Neural cell (in vitro differentiated cells): ENCODE measurements around the gene CNPY2. TPM values are rescaled to one million over a fixed set of nuclear protein-coding genes. Genes with fewer than 3 reads are reported as not detected.

ENCODE experiments used
- H2AFZ ChIP-seq: fragments of 200-600, 300-800 bp; sonication (generic), shearing (Covaris generic); 2 replicates; pipeline ENCODE4 v1.6.0; 2014; ENCODE audit warnings: low read depth, mild to moderate bottlenecking, antibody characterized with exemption, low read length, moderate library complexity
- H3F3A ChIP-seq: fragments of 200-600 bp; shearing (Covaris generic); 2 replicates; pipeline ENCODE4 v1.6.1; 2016; ENCODE audit warnings: mild to moderate bottlenecking, moderate library complexity, mixed read lengths, antibody characterized with exemption, low read length; ENCODE audit not compliant: insufficient read depth, poor library complexity, severe bottlenecking
- H3K27ac ChIP-seq: fragments of 200-600, 300-800 bp; sonication (generic), shearing (Covaris generic); 2 replicates; pipeline ENCODE4 v1.5.1; 2014; ENCODE audit warnings: mild to moderate bottlenecking, low read length, moderate library complexity
- H3K27me3 ChIP-seq: fragments of 300-800, 200-600 bp; sonication (generic), shearing (Covaris generic); 2 replicates; pipeline ENCODE4 v1.6.0; 2014; ENCODE audit warnings: mild to moderate bottlenecking, low read depth, low read length, moderate library complexity; ENCODE audit not compliant: insufficient read depth
- H3K36me3 ChIP-seq: fragments of 300-800, 200-600 bp; sonication (generic), shearing (Covaris generic); 2 replicates; pipeline ENCODE4 v1.5.1; 2014; ENCODE audit warnings: mild to moderate bottlenecking, antibody characterized with exemption, low read length, moderate library complexity; ENCODE audit not compliant: insufficient read depth
- H3K4me2 ChIP-seq: fragments of 300-800, 200-600 bp; sonication (generic), shearing (Covaris generic); 2 replicates; pipeline ENCODE4 v1.6.0; 2014; ENCODE audit warnings: mild to moderate bottlenecking, low read length
- H3K4me3 ChIP-seq: fragments of 300-800, 200-600 bp; sonication (generic), shearing (Covaris generic); 2 replicates; pipeline ENCODE4 v1.5.1; 2014; ENCODE audit warnings: mild to moderate bottlenecking, low read length, moderate library complexity
- H3K79me2 ChIP-seq: fragments of 200-600 bp; shearing (Covaris generic); replicated peaks from 2 replicates; pipeline ENCODE4 v1.6.0; 2014; ENCODE audit warnings: mild to moderate bottlenecking, low read length, moderate library complexity; ENCODE audit not compliant: insufficient read depth
- H3K9ac ChIP-seq: fragments of 300-800, 200-600 bp; sonication (generic), shearing (Covaris generic); 2 replicates; pipeline ENCODE4 v1.6.1; 2016; ENCODE audit warnings: mild to moderate bottlenecking, low read length, mixed read lengths
- H3K9me2 ChIP-seq: fragments of 200-600 bp; shearing (Covaris generic); 2 replicates; pipeline ENCODE4 v1.6.1; 2016; ENCODE audit warnings: mild to moderate bottlenecking, low read length, mixed read lengths; ENCODE audit not compliant: insufficient read depth
- H3K9me3 ChIP-seq: fragments of 200-600, 300-800 bp; sonication (generic), shearing (Covaris generic); 2 replicates; pipeline ENCODE4 v1.6.1; 2016; ENCODE audit warnings: mild to moderate bottlenecking, mixed run types, low read length, moderate library complexity, mixed read lengths
- H4K20me1 ChIP-seq: fragments of 200-600 bp; shearing (Covaris generic); 2 replicates; pipeline ENCODE4 v1.6.1; 2016; ENCODE audit warnings: mild to moderate bottlenecking, mixed run types; ENCODE audit not compliant: insufficient read depth
- CTCF ChIP-seq: fragments of 450-650 bp; IDR thresholded peaks from 2 replicates; pipeline ENCODE4 v1.5.1; 2014; ENCODE audit warnings: antibody characterized with exemption, mild to moderate bottlenecking, moderate library complexity; ENCODE audit not compliant: poor library complexity, severe bottlenecking
- EP300 ChIP-seq: fragments of 450-650 bp; conservative IDR thresholded peaks from 2 replicates; pipeline ENCODE4 v1.6.1; 2014; ENCODE audit warnings: antibody characterized with exemption, mild to moderate bottlenecking, moderate library complexity; ENCODE audit not compliant: poor library complexity, severe bottlenecking
- EZH2 ChIP-seq: fragments of 200-600, 300-800 bp; shearing (Covaris generic), sonication (generic); IDR thresholded peaks from 2 replicates; pipeline ENCODE4 v1.6.1; 2014; ENCODE audit warnings: antibody characterized with exemption, low read length, borderline replicate concordance, mild to moderate bottlenecking; ENCODE audit not compliant: insufficient read depth, poor library complexity, severe bottlenecking
- MXI1 ChIP-seq: fragments of 450-650 bp; conservative IDR thresholded peaks from 2 replicates; pipeline ENCODE4 v1.6.1; 2014; ENCODE audit warnings: antibody characterized with exemption, mild to moderate bottlenecking; ENCODE audit not compliant: poor library complexity, severe bottlenecking
- POLR2AphosphoS5 ChIP-seq: IDR thresholded peaks from 2 replicates; pipeline ENCODE4 v1.6.1; 2012
- RAD21 ChIP-seq: fragments of 450-650 bp; conservative IDR thresholded peaks from 2 replicates; pipeline ENCODE4 v1.6.1; 2014; ENCODE audit warnings: antibody characterized with exemption, mild to moderate bottlenecking, moderate library complexity
- REST ChIP-seq: IDR thresholded peaks from 2 replicates; pipeline ENCODE4 v1.6.1; 2012; ENCODE audit warnings: borderline replicate concordance
- SMC3 ChIP-seq: fragments of 450-650 bp; conservative IDR thresholded peaks from 2 replicates; pipeline ENCODE4 v1.6.1; 2014; ENCODE audit warnings: antibody characterized with exemption, mild to moderate bottlenecking, moderate library complexity; ENCODE audit not compliant: poor library complexity
- TAF1 ChIP-seq: IDR thresholded peaks from 2 replicates; pipeline ENCODE4 v1.6.1; 2012; ENCODE audit warnings: low read depth
- polyA plus RNA-seq: library from polyadenylated mRNA; depleted of rRNA; stranded (reverse); fragments of >200 nt; gene quantifications from 2 replicates; pipeline ENCODE4 v1.2.3, GENCODE V29; 2014

Gene CNPY2
- polyA plus RNA-seq, 1 donor from 2014 or later = 175 TPM

- Histone ChIP-seq H4K20me1 (no peaks in the 10 kb centered on the region), H2AFZ (no peak overlapping the region), H3F3A (no peaks in the 10 kb centered on the region), H3K4me3 (peak overlapping the region; percentile 99), H3K9me2 (no peaks in the 10 kb centered on the region), H3K27ac (no peak overlapping the region), H3K79me2 (peaks cover 26% of the 10 kb centered on the region), H3K9ac (peak overlapping the region; percentile 80), H3K4me2 (peak overlapping the region; percentile 87), H3K36me3 (no peaks in the 10 kb centered on the region), H3K9me3 (no peaks in the 10 kb centered on the region), H3K27me3 (no peaks in the 10 kb centered on the region)
- no peak for TF ChIP-seq RAD21
- no peak for TF ChIP-seq CTCF
- TF ChIP-seq EP300 = no peak
- no peak for TF ChIP-seq SMC3
- TF ChIP-seq REST = no peak
Observed at GRCh38 chr12:56298828-56299227, 17.0 kb downstream of the CNPY2 start.

GRCh38 chr12:56297400-56297799 lies 18.4 kb downstream of the CNPY2 start:
- TF ChIP-seq EP300 = no peak
- TF ChIP-seq TAF1 = no peak
- no peak for TF ChIP-seq MXI1
- TF ChIP-seq RAD21 = no peak
- no peak for TF ChIP-seq POLR2AphosphoS5
- no peak for TF ChIP-seq EZH2
- TF ChIP-seq CTCF = no peak
- TF ChIP-seq SMC3 = no peak
- TF ChIP-seq REST = no peak
- Histone ChIP-seq H3K4me2 (no peak overlapping the region), H3K27me3 (no peaks in the 10 kb centered on the region), H3K9ac (no peak overlapping the region), H3K27ac (no peak overlapping the region), H3K9me3 (no peaks in the 10 kb centered on the region), H3K79me2 (peaks cover 26% of the 10 kb centered on the region), H3F3A (no peaks in the 10 kb centered on the region), H4K20me1 (no peaks in the 10 kb centered on the region), H3K4me3 (no peak overlapping the region), H3K9me2 (no peaks in the 10 kb centered on the region), H2AFZ (no peak overlapping the region), H3K36me3 (no peaks in the 10 kb centered on the region)
